ENCODE data around the gene ZNF180. TPM values are rescaled to one million over a fixed set of nuclear protein-coding genes. Genes with fewer than 3 reads are reported as not detected.

Gene ZNF180
- total and polyA plus RNA-seq, 8 donors, result 6.0 to 16.6 (median 15.2) TPM

DNA sequence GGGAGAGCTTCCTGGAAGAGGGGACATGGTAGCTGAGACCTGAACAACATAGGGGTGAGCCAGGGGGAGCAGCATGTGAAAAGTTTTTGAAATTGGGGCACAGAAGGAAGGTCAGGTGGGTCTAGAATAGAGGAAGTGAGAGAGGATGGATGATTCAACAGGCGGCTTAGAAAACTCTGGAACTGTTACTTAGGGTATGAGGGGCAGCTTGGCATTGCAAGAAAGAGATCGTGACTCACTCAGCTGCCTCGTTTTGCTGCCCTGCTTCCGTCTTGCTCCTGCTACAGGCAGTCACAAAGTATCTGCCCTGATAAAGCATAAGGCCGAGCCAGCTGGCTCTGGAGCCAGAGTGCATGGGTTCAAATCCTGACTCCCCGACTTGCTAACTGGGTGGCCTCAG is 30.5 kb upstream of the ZNF180 start:
- no peaks in the 10 kb centered on the region for H3K36me3 ChIP-seq
- H3K27me3 ChIP-seq, result peaks cover 0 to 41% of the 10 kb centered on the region in 2 donors
- H3K27ac ChIP-seq, result no peak overlapping the region
- H3K9me3 ChIP-seq, result no peaks in the 10 kb centered on the region
- no peak overlapping the region for H3K4me3 ChIP-seq
- intact Hi-C loops (cut with DNase I), result no loop called here
- TF ChIP-seq CTCF (IDR thresholded peaks at IDR 0.05), result no peak
- no peaks in the 10 kb centered on the region for H3K4me1 ChIP-seq
- ATAC-seq, result no peak
- no peak for DNase-seq

GRCh38 chr19:44529536-44529935 is 29.2 kb upstream of the ZNF180 start, which contains the start of gene CEACAM20:
TSS of gene CEACAM20 (minus strand) at chr19:44529675. CDS start at chr19:44529509, 166 bp downstream.
- Histone ChIP-seq H3K4me3 (no peak within 1 kb of the TSS), H3K4me1 (no peaks in the 10 kb centered on the region), H3K9me3 (no peaks in the 10 kb centered on the region), H3K36me3 (no peaks in the 10 kb centered on the region), H3K27me3 (peaks cover 0 to 47% of the 10 kb centered on the region in 2 donors), H3K27ac (no peak within 1 kb of the TSS)
- intact Hi-C loops (cut with DNase I), result no loop called here
- no peak for TF ChIP-seq CTCF (IDR thresholded peaks at IDR 0.05)
- no peak for ATAC-seq
- DNase-seq, result no peak

- H3K4me1 ChIP-seq, result no peaks in the 10 kb centered on the region
- H3K9me3 ChIP-seq, result no peaks in the 10 kb centered on the region
- H3K4me3 ChIP-seq, result no peak overlapping the region
- no peak overlapping the region for H3K27ac ChIP-seq
- no peaks in the 10 kb centered on the region for H3K36me3 ChIP-seq
- ATAC-seq (no peak), DNase-seq (no peak)
- no peak for TF ChIP-seq CTCF (IDR thresholded peaks at IDR 0.05)
- intact Hi-C loops (cut with DNase I), result no loop called here
- H3K27me3 ChIP-seq, result peaks cover 0 to 35% of the 10 kb centered on the region in 2 donors
Measured at GRCh38 chr19:44527554-44527953, 27.2 kb upstream of the ZNF180 start.

GRCh38 chr19:44525721-44526430 is 25.6 kb upstream of the ZNF180 start:
- TF ChIP-seq CTCF (IDR thresholded peaks at IDR 0.05), result no peak
- Histone ChIP-seq H3K4me3 (no peak overlapping the region), H3K4me1 (no peaks in the 10 kb centered on the region), H3K9me3 (no peaks in the 10 kb centered on the region), H3K27ac (no peak overlapping the region), H3K27me3 (peaks cover 0 to 28% of the 10 kb centered on the region in 2 donors), H3K36me3 (no peaks in the 10 kb centered on the region)
- intact Hi-C loops (cut with DNase I), result no loop called here
- no peak for ATAC-seq
- no peak for DNase-seq

DNA sequence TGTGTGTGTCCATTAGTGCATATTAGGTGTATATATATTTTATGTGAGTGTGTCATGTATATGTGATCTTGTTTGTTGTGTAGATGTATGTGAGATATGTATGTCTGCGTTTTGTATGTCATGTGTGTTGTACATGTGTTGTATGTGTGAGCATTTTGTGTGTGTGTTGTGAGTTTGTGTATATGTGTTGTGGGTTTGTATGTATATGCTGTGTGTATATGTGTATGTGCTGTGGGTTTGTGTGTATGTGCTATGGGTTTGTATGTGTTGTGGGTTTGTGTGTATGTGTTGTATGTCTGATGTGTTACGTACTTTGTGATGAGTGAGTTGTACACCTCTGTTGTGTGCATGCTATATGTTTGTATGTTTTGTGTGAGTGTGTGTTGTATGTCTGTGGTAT is 21.0 kb upstream of the ZNF180 start:
- ATAC-seq (no peak), DNase-seq (no peak)
- Histone ChIP-seq H3K4me3 (no peak overlapping the region), H3K27me3 (peaks cover 0 to 15% of the 10 kb centered on the region in 2 donors), H3K4me1 (no peaks in the 10 kb centered on the region), H3K27ac (no peak overlapping the region), H3K36me3 (no peaks in the 10 kb centered on the region), H3K9me3 (peaks cover 0 to 4% of the 10 kb centered on the region in 2 donors)
- no peak for TF ChIP-seq CTCF (IDR thresholded peaks at IDR 0.05)
- intact Hi-C loops (cut with DNase I), result no loop called here

Measured in left lung (tissue), 10 donors.